ENCODE data around the gene MBP.
"Not testable (repeated sequence)": the region's sequence is repeated elsewhere in the genome, so short reads cannot be mapped to it uniquely, and the experiment has no call there.

Gene MBP

GRCh38 chr18:77043541-77044280 lies 88.9 kb downstream of the MBP start:
- no peak for DNase-seq

- DNase-seq, result no peak
Observed at GRCh38 chr18:77042583-77042982, 90.0 kb downstream of the MBP start.

GRCh38 chr18:77039196-77040130 lies 93.1 kb downstream of the MBP start:
- no peak for DNase-seq

- DNase-seq, result no peak
Observed at GRCh38 chr18:77038182-77038858, 94.3 kb downstream of the MBP start.

GRCh38 chr18:77037567-77037966 lies 95.0 kb downstream of the MBP start:
- no peak for DNase-seq

GRCh38 chr18:77035380-77036187 lies 97.0 kb downstream of the MBP start:
- no peak for DNase-seq

- DNase-seq, result no peak
Observed at GRCh38 chr18:77033575-77033974, 99.0 kb downstream of the MBP start.

GRCh38 chr18:77032181-77032701 lies 100.3 kb downstream of the MBP start:
- no peak for DNase-seq

- DNase-seq, result no peak
Observed at GRCh38 chr18:77031662-77032061, 100.9 kb downstream of the MBP start.

- DNase-seq, result no peak
Observed at GRCh38 chr18:77030201-77030600, 102.4 kb downstream of the MBP start.

GRCh38 chr18:77025831-77026363 lies 106.7 kb downstream of the MBP start:
- no peak for DNase-seq

GRCh38 chr18:77025123-77025522 lies 107.5 kb downstream of the MBP start:
- no peak for DNase-seq

GRCh38 chr18:77024476-77024875 lies 108.1 kb downstream of the MBP start:
- DNase-seq, result no peak

- DNase-seq, result no peak
Observed at GRCh38 chr18:77023102-77023782, 109.3 kb downstream of the MBP start.

- no peak for DNase-seq
Observed at GRCh38 chr18:77022556-77022955, 110.0 kb downstream of the MBP start.

- no peak for DNase-seq
Observed at GRCh38 chr18:77022116-77022515, 110.5 kb downstream of the MBP start.

GRCh38 chr18:77021478-77021877 lies 111.1 kb downstream of the MBP start:
- not testable (repeated sequence) for DNase-seq

GRCh38 chr18:77021075-77021474 lies 111.5 kb downstream of the MBP start:
- DNase-seq, result no peak

GRCh38 chr18:77020561-77020960 lies 112.0 kb downstream of the MBP start:
- no peak for DNase-seq

- DNase-seq, result no peak
Observed at GRCh38 chr18:77019641-77020040, 112.9 kb downstream of the MBP start.

- not testable (repeated sequence) for DNase-seq
Observed at GRCh38 chr18:77018650-77019049, 113.9 kb downstream of the MBP start.

Data from CD4-positive, alpha-beta T cell treated with Interferon alpha-2 for 1 hour (primary cell).